Tongue (tissue), 2 donors: Measurements from ENCODE around the gene CLEC1A. TPM values are rescaled to one million over a fixed set of nuclear protein-coding genes. Genes with fewer than 3 reads are reported as not detected.

ENCODE experiments used
- DNase-seq: peaks from one replicate; pipeline ENCODE4 v3.0.0-alpha.2; 2015
- total RNA-seq: library from RNA; depleted of rRNA; stranded (reverse); fragments of >200 nt; gene quantifications from one replicate; pipeline ENCODE4 v1.2.3, GENCODE V29; 2014

Gene CLEC1A, protein sequence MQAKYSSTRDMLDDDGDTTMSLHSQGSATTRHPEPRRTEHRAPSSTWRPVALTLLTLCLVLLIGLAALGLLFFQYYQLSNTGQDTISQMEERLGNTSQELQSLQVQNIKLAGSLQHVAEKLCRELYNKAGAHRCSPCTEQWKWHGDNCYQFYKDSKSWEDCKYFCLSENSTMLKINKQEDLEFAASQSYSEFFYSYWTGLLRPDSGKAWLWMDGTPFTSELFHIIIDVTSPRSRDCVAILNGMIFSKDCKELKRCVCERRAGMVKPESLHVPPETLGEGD
- total RNA-seq, result 2.7 TPM

DNA sequence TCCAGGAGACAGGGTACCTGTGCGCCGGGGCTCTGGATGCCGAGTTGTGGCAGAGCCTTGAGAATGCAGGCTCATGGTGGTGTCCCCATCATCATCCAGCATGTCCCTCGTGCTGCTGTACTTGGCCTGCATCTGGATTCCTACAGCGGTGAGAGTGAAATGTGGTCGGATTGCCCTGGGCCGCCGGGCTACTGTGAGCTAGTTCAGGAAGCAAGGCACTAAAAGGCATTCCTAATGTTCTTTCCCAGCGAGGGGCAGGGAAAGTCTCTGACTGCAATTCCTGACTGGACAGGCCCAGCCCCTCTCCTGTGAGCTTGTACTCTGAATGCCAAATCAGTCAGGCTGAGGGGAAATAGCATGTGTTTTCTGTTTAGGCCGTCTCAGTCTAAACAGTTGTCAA, at the start of gene CLEC1A:
Gene CLEC1A, minus strand, starts transcription at position 195 of the 400 bp plus-strand sequence. Its CDS starts 63 bp downstream, at position 132.
- peak; percentile 79 for DNase-seq

DNA sequence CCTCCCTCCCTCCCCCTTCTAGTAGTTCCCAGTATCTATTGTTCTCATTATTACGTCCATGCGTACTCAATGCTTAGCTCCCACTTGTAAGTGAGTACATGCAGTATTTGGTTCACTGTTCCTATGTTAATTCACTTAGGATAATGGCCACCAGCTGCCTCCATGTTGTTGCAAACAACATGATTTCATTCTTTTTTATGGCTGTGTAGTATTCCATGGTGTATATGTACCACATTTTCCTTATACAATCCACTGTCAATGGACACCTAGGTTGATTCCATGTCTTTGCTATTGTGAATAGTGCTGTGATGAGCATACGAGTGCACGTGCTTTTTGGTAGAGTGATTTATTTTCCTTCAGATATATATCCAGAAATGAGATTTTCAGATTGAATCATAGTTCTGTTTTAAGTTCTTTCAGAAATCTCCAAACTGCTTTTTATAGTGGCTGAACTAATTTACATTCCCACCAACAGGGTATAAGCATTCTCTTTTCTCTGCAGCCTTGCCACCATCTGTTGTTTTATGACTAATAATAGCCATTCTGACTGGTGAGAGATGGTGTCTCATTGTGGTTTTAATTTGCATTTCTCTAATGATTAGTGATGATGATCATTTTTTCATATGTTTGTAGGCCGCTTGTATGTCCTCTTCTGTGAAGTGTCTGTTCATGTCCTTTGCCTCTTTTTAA, 49.1 kb upstream of the CLEC1A start:
- DNase-seq, result no peak

DNA sequence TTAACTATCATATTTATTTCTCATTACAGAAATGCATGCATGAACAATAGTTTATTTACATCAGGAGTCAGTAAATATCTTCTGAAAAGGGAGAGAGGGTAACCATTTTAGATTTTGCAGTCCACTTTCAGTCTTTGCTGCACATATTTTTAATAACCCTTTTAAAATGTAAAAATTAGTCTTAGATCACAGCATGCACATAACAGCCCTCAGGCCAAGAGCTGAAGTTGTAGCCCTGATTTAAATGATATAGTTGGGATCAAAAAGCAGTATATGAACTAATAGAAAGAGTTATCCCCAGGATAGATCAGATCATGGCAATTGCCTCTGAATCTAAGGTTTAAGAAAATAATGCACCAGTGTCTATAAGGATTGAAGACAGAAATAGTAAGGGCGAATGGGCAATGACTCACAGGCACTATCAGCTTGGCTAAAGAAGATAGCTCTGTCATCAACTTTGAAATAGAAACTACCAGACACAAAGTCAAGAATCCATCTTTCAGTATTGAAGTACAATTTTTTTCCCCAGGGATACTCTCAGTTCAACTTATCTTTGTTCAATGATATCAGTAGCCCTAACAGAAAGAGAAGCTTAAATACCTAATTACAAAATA, 44.3 kb upstream of the CLEC1A start:
- DNase-seq, result no peak

DNA sequence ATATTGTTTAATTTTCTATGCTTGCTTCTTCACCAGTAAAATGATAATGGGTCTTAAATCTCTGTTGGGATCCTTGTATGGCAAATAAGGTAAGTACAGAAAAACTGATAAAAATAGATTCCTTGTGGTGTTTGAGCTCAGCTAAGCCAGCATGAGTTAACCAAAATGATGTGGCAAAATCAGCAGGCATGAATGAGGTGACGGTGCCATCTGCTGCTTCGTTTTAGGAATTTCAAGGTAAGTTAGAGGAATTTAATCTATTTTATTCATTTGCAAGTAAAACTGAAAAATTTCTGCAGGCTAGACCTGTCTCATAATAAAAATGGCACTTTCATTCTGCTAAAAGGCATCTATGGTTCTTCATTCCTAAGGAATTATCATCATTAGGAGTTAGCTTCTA, 41.2 kb upstream of the CLEC1A start:
- peak; percentile 69 for DNase-seq

DNA sequence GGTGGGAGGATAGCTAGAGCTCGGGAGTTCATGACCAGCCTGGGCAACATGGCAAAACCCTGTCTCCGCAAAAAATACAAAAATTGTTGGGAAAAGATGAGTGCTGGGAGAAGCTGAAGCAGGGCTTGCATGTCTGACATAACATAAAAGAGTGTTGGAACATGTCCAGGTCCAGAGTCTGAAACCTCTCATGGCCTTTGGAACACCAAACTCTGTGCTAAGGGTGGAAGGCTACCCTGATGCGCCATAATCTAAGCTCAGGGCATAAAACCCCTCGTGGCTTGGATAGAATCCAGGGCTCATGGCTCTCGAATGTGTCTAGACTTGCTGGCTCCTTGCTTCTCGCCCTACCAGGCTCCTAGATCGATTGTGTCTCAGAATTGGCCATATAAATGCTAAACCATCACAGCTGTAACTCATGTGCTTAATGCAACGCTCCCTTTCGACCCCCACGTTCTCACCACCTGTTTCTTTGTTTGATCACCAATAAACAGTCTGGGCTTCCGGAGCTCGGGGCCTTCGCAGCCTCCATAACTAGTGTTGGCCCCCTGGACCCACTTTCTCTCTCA, 37.9 kb upstream of the CLEC1A start:
- DNase-seq, result no peak

DNA sequence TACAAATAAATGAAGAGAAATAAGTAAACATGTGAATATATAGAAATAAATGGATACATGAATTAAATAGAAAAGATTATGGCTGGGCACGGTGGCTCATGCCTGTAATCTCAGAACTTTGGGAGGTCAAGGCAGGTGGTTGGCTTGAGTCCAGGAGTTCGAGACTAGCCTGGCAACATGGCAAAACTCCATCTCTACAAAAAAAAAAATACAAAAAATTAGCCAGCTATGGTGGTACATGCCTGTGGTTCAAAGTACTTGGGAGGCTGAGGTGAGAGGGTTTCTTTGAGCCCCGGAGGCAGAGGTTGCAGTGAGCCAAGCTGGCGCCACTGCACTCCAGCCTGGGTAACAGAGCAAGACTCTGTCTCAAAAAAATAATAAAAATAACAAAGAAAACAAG, 36.3 kb upstream of the CLEC1A start:
- no peak for DNase-seq

DNA sequence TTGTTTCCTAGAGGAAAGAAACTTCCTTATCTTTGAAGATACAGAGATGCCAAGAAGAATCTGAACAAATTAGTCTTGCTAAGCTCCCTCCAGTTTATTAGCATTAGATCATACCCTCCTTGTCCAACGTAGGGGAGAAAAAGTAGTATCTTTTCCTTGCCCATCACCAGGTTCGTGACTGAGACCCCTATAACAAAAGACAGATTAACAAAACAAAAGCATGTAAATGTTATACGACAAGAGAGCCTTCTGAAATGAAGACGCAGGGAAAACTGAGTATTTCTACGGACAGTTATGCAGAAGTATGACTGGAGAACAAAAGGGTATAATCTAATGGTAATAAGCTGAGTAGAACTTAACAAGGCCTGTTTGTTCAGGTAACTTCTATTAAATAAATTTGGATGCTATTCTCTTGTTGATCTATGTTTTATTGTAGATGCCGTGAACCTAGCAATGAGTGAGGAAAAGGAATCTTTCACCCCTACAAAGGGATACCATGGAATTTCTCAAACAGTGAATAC, 34.1 kb upstream of the CLEC1A start:
- no peak for DNase-seq

DNA sequence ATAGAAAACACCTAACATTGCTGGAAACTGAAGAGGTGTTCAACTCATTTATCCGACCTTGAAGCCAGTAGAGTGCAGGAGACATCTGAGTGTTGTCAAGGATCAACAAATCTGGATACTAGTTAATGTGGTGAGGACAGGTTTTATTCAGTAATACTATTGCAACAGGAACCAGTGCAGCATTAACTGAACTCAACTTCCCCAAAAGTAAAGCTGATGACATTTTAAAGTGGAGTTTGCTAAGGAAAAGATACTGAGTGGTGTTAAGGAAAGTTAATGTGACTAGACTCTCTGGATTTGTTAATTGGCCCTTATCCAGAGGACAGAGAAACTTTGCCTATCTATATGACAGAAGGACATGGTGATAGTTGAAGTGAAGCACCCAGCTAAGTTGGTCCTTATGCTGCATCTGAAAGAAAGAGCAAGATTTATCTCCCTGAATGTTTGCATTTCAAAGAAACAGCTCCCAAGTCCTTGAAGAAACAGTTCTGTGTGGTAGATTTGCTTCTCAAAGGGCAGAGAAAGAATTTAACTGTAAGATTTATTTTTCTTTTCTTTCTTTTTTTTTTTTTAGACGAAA, 32.4 kb upstream of the CLEC1A start:
- DNase-seq, result no peak

DNA sequence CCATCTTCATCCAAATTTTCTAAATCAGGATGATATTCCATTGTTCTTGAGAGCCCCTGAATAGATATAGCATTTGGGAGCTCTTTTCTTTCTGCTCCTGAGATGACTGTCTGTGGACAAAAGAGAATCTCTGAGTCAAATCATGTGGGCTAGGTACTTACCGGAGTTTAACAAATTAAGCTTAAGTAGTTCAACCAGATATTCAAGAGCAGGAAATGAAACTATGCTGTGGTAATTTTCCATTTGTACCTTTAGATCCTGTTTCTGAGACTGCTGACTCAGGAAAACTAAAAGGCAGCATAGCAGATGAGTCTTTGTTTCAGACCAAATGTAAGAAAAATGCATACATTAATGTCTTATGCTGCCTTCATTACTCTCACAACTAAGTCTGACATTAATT, 31.3 kb upstream of the CLEC1A start, which contains the start of gene CLEC7A:
Gene CLEC7A, minus strand, starts transcription at position 158 of the 400 bp plus-strand sequence. Its CDS starts 117 bp downstream, at position 41.
- peak; percentile 13 for DNase-seq

DNA sequence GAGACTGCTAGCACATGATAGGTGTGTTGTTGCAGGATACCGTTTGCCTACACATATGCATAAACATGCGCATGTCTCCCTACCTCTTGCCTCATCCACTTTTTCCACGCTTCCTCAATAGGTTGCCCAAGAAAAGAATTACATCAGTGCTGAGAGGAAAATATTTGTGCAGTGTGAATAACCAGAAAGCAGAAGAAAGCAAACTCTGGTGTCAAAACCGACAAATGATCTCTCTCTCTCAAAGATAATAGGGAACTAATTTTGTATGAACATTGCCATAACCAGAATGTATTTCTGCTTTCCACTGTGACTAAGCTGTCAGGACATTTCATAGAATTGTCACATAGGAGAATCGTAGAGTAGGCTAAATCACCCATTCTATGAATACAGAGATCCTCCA, 29.9 kb upstream of the CLEC1A start:
- DNase-seq, result peak; percentile 19

DNA sequence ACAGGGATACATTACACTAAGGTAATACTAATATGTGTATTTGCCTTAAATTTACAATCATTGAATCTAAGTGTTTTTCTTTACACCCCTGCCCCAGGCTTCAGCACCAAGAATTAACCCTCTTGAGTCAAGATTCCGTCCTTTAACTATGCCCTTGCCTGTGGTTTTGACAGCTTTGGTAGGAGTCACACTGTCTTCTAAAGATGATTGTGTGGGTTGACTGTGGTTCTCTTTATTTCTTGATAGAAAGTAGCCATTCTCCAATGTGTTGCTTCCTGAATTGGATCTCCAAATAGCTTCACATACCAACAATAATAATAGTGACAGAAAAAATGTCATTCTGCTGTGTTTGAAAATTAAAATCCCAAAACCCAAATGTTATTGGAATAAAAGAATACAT, 27.6 kb upstream of the CLEC1A start:
- no peak for DNase-seq

DNA sequence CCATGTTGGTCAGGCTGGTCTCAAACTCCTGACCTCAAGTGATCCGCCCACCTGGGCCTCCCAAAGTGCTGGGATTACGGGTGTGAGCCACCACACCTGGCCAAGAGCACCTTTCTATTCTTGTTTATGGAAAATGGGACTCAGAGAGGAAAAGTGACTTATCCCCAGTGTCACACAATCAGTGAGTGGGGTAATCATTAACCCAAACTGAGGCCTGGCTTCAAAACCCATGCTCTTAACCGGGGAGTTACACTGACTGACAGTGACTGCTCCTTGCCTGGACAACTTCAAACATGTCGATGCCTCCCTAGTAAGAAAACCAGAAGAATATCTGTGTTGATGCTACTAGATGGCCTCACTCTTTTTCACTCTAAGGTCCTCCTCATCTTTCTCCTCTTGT, 23.9 kb upstream of the CLEC1A start:
- no peak for DNase-seq

DNA sequence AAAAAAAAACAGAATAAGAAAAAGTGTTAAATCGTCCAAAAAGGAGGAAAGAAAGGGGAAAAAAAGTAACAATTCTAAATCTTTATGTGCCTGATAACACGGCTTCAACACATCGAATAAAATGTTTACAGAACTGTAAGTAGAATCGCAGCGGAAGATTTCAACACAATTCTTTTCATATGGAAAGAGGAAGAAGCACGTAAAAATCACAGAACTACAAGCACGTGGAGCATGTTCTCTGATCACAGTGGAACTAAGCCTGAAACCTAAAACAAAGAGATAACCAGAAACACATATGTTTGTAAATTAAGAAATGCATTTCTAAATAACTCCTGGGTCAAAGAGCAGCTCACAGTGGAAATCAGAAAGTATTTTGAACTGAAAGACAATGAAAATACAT, 22.5 kb upstream of the CLEC1A start:
- no peak for DNase-seq

DNA sequence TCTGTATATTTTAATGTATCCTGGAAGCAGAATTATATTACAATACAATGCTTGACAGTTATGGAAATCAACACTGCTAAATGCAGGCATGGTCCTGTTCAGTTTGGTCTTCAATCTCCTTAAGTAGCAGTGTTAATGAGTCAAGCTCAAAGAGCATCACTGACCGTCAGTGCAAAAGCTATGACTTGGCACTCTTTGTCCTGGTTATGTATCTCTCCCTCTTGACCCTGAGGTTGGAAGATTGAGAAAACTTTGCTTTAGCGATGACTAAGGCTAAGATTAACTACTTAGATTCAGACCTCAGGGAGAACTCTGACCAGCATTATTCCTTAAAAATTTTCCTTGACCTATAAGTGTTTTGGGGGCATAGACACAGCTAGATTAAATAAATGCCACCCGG, 20.3 kb upstream of the CLEC1A start:
- no peak for DNase-seq

DNA sequence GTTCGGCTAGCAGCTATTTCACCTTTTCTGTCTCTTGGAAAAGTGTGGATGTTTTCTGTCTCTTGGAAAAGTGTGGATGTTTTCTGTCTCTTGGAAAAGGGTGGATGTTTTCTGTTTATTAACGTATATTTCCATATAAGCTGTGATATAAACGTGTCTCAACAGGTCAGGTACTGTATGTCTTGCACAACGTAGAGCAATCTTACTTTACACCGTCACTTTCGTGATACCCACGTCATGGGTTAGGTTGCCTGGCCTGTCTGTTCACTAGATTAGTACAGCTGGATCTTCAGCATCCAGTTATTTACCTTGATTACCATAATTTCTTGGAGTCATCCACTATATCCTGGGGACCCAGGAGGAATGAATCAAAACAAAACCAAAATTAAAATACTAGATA, 17.1 kb upstream of the CLEC1A start:
- no peak for DNase-seq

DNA sequence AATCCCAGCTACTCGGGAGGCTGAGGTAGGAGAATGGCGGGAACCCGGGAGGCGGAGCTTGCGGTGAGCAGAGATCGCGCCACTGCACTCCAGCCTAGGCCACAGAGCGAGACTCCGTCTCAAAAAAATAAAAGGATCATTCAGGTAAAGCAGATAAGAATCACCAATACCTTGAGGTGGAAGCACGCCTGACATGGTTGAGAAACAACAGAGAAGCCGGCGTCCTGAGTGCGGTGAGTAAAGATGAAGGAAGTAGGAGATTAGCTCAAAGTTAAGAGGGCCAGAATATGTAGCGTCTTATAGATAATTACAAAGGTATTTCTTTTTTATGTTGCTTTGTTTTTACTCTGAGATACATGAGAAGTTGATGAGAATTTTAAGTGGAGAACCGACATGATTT, 16.5 kb upstream of the CLEC1A start:
- no peak for DNase-seq

DNA sequence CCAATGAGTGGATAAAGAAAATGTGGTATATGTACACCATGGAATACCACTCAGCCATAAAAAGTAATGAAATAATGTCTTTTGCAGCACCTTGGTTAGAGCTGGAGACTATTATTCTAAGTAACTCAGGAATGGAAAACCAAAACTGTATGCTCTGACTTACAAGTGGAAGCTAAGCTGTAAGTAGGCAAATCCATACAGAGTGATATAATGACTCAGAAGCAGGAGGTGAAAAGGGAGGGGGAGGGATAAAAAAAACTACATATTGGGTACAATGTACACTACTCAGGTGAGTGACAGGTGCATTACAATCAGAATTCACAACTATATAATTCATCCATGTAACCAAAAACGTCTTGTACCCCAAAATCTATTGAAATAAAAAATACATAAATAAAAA, 15.1 kb upstream of the CLEC1A start:
- no peak for DNase-seq

DNA sequence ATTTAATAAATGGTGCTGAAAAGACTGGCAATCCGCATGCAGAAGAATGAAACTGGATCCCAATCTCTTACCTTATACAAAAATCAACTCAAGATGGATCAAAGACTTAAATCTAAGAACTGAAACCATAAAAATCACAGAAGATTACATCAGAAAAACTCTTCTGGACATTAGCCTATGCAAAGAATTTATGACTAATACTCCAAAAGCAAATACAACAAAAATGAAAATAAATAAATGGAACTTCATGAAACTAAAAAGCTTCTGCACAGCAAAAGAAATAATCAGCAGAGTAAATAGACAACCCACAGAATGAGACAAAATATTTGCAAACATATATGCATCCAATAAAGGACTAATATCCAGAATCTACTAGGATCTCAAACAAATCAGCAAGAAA, 14.3 kb upstream of the CLEC1A start:
- DNase-seq, result no peak

DNA sequence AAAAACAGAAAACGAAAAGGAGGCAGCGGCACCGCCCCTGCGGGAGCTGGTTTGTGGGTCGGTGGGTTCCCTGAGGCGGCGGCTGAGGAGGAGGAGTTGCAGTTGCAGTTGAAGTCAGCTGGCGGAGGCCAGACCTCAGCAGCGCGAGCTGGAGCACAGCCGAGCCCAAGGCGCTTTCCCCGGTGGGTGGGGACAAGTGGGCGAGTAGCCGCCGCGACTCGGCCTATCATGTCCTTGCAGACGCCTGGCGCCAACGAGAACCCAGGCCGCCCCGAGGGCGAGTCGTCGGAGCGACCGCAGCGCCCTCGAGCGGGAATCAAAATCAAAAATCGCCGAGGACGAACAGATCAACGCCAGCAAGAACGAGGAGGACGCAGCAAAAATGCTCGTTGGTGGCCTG, 12.7 kb upstream of the CLEC1A start:
- no peak for DNase-seq

DNA sequence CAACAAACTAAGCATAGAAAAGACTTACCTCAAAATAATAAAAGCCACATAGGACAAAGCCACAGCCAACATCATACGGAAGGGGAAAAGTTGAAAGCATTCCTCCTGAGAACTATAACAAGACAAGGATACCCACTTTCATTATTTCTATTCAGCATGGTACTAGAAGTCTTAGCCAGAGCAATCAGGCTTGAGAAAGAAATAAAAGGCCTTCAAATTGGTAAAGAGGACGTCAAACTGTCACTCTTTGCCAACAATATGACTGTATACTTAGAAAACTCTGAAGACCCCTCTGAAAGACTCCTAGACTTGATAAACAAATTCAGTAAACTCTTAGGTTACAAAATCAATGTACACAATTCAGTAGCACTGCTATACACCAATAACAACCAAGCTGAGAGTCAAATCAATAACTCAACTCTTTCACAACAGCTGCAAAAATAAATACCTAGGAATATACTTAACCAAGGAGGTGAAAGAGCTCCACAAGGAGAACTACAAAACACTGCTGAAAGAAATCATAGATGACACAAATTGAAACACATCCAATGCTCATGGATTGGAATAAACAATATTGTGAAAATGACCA, 11.6 kb upstream of the CLEC1A start:
- no peak for DNase-seq

DNA sequence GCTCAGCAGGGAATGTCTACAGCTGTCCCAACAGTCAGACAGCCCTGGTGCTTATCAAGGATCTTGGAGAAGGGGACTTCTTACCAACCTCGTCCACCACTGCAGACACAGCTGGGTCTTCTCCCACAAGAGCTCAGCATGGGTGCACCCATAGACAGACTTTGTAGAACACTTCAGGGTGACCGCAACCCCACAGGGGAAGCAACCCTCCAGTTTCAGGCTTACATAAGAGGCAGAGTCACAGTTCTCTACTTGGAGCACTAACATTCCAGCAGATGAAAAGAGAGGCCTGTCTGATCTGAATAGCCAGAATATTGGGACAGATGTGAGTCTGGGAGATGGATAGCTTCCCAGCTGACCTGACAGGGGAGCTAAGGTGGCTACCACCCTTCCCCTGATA, 3.5 kb upstream of the CLEC1A start:
- no peak for DNase-seq

DNA sequence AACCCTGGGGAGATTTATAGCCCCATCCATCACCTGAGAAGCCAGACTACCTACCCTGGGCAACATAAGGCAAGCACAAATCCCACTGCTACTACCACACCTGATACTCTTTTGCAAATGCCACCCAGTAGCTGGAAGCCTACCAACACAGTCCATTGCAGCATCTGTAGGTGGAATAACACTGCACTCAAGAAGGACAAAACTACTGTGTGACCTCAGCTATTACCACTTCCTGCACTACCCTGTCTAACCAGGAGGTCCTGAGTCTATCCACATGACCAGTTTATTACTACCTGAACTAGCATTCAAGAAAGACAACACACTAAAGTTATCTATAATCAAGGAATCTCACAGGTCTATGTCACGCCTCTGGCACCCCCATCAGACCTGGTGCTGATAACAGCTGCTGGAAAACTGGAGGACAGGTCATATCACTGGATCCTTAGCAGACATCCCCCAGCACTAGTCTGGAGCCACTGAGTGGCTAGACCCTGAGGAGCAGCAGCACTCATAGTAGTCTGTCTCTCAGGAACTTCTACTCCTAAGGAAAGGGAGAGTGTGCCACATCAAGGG, 2.9 kb upstream of the CLEC1A start:
- no peak for DNase-seq
